NCI-H2171 (cell line): ENCODE data around the gene PSPC1.

ENCODE experiments used
- DNase-seq: peaks from one replicate; lab custom pipeline; 2025; lab: John Stamatoyannopoulos, UW

The PSPC1 gene

DNA sequence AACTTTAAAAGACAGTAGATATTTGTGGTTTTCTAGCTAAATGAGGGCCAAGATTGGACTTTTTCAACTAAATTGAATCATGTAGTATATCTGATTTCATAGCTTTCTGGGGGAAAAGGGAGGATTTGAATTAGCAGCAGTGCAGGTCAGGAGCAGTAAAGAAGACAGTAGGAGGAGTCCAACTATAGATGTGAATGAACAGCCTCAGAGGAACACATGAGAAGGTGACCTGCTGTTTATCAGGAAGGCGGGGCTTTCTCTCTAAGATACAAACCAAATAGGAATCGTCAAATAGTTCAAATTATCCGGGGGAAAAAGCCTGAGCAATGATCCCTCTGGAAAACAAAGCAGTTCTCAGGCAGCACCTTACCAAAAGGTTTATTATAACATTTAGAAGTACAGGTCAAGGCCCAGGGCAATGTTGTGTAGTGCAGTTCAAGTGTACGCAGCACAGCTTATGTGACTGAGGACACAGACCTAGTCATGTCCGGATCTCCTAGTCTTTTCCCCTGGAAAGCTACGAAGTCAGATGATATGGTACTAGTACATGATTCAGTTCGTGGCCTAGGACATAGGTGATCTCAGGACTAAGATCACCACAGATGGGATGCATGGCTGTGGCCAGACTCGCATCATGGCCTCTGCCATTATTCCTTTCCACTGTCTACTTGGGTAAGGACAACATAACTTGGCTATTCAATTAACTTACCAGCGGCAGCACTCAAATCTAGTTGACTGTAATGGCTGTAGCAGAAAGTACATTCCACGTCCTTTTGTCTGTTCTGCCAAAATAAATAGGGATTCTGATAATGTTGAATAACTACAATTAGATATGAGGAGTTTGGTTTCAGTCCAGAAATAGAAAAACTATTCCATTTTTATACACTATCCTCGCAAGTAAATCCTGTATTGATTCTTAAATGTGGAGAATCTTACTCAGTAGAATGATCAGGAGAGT, 109.0 kb downstream of the PSPC1 start:
- no peak for DNase-seq

GRCh38 chr13:19672990-19673389, 109.8 kb downstream of the PSPC1 start:
- no peak for DNase-seq

DNA sequence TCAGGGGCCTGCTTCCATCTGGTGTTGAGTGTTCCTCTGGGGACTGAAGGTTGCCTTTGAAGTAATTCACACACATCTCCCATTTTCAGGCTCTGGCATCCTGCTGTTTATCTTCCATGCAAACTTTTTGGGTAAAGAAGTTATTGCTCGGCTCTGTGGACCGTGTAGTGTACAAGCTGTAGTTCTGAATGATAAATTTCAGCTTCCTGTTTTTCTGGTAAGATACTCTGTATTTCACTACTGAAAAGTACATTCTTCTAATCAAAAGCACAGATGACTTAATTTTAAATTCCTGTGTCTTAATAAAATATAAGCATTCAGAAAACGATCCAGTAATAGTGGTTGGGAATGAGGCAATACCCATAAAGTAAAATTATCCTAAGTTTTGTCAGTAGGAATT, 112.6 kb downstream of the PSPC1 start:
- DNase-seq, result no peak

GRCh38 chr13:19668778-19669177, 114.0 kb downstream of the PSPC1 start:
- DNase-seq, result no peak

GRCh38 chr13:19665427-19665859, 117.3 kb downstream of the PSPC1 start:
- DNase-seq, result no peak

DNA sequence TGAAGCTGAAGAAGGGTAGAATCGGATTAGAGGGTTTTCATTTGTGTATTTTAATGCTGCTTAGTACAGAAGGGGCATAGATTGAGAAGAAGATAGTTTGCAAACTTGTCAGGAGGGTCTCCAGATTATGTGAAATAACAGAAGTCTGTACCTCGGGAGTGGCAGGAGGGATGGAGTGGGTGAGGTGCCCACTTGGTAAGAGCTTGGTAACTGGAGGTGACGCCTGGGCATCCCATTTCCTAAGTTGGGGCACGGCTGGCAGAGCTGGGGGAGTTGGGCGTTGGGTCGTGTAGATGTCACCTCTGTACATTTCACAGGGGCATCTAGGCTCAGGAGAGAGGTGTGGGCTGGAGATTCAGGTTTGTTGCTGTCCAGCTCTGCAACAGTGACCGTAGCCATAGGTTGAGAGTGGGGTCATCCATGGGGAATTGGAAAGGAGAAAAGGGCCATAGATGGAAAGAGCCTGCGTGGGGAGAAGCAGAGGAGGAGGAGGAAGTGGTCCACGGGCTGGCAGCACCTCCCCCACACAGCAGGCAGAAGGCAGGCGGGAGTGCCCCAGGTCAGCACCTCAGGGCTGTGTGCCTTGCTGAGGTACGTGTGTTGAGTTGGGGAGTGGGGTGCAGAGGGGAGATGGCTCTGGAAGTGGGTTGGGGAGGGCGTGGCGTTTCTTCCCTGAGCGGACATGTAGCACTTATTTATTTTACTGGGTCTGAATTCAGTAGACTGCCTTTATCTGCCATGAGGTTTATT, 118.1 kb downstream of the PSPC1 start:
- DNase-seq, result no peak

DNA sequence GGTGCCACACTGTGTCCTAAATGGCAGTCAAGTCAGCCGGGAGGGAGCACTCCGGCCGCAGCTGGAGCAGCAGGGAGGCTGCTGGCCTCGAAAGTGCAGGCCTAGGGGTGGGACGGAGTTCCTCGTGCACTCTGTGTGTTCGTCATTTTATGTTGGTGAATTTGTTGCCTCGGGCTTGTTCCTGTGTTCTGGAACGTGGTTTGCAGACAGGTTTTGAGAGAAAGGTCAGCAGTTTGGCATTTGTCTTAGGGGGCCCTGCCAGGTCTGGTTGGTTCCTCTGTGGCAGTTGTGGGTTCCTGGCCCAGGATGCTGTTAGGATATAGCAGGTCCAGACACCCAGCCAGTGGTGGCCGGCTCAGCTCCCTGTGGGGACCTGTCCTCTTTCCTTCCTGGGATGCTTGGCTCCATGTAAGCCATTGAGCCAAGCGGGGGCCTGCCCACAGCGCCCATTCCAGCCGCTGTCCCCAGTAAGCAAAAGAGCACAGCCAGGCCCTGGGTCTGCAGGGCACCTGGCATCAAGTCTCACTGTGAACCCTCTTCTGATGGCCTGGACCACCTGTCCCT, 119.2 kb downstream of the PSPC1 start:
- DNase-seq, result no peak

- no peak for DNase-seq
Observed at GRCh38 chr13:19661561-19661960, 121.2 kb downstream of the PSPC1 start.

GRCh38 chr13:19661126-19661525, 121.6 kb downstream of the PSPC1 start:
- no peak for DNase-seq

DNA sequence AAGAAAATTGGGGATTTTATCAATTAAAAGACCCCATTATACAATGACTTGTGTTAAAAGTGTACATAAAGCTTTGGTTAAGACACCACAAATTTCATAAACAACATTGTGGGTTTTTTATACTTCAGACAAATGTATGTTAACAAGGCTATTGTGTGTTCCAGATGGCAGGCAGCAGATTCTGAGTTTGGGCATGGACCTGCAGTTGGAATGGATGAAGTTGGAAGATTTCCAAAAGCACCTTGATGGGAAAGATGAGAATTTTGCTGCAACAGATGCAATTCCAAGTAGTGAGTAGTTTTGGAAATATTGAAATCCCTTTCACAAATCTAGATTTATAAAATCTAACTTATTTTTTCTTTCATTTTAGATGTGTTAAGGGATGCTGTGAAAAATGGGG, 123.9 kb downstream of the PSPC1 start:
- no peak for DNase-seq

DNA sequence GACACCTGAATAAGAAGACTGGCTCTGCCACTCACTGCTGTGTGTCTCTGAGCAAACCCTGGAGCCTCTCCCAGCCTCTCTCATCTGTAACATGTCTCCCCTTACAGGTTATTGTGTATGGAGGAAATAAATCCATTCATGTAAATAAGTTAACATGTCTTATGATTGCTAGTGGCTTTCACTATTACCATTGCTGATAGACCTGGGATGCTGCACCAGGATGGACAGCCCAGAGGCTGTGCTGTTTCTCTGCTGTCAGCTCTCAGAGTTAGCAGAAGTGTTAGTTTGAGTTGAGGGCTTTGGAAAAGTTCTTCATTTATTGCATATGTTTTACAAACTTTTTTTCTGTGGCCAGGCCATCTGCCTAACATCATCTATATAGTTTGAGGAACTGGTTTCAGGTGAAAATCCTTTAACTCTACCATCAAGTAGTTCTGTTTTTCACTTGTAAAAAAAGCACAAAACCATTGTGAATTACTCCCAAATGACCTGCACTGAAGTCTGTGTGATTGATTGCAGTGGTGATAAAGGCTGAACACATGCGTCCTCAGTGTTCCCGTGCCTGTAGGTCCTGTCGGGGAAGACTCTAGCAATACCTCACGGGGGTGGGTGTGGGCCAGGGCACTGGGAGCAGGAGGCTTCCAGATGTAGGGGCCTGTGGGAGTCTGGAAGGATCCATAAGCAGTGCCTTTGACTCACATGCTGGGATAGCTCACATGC, 124.7 kb downstream of the PSPC1 start:
- DNase-seq, result no peak
